K562 (cell line): Measurements from ENCODE around the gene CRADD. TPM values are rescaled to one million over a fixed set of nuclear protein-coding genes. Genes with fewer than 3 reads are reported as not detected.

Experiments
- ARID1B ChIP-seq: fragments of 450-650 bp; IDR thresholded peaks from 2 replicates; pipeline ENCODE4 v1.6.1; 2016; ENCODE audit warnings: antibody characterized with exemption, mild to moderate bottlenecking, inconsistent platforms
- BHLHE40 ChIP-seq: IDR thresholded peaks from 2 replicates; pipeline ENCODE4 v1.6.1; 2011; ENCODE audit warnings: low read length, improper control_type of control experiment
- C11orf30 ChIP-seq: fragments of 450-650 bp; IDR thresholded peaks from 2 replicates; pipeline ENCODE4 v1.6.1; 2016; ENCODE audit warnings: low read depth, mild to moderate bottlenecking
- CEBPB ChIP-seq: fragments of 450-650 bp; IDR thresholded peaks from 2 replicates; pipeline ENCODE4 v1.6.1; 2016; ENCODE audit warnings: missing genetic modification characterization, missing compliant biosample characterization
- DMBX1 ChIP-seq: fragments of 250-450 bp; sonication (Bioruptor Pico); IDR thresholded peaks from 2 replicates; pipeline ENCODE4 v1.8.0; 2022; ENCODE audit warnings: inconsistent platforms, mild to moderate bottlenecking, moderate library complexity, borderline replicate concordance
- ELF4 ChIP-seq: fragments of 450-650 bp; formaldehyde crosslinking; IDR thresholded peaks from 2 replicates; pipeline ENCODE4 v1.4.0; 2022; ENCODE audit warnings: missing genetic modification characterization
- ELK1 ChIP-seq: sonication (generic); formaldehyde crosslinking; IDR thresholded peaks from 2 replicates; pipeline ENCODE4 v1.8.1; 2022; ENCODE audit warnings: missing genetic modification reagents
- GTF2F1 ChIP-seq: IDR thresholded peaks from 2 replicates; pipeline ENCODE4 v1.6.1; 2011; ENCODE audit warnings: low read depth, low read length, improper control_type of control experiment
- NCOA6 ChIP-seq: fragments of 450-650 bp; IDR thresholded peaks from 2 replicates; pipeline ENCODE4 v1.6.1; 2017; ENCODE audit warnings: mild to moderate bottlenecking
- NELFE ChIP-seq: IDR thresholded peaks from 2 replicates; pipeline ENCODE4 v1.6.1; 2011; ENCODE audit warnings: mild to moderate bottlenecking; ENCODE audit not compliant: insufficient read depth, insufficient read length
- NR0B1 ChIP-seq: fragments of 450-650 bp; IDR thresholded peaks from one replicate; pipeline ENCODE4 v1.6.1; 2018; ENCODE audit warnings: mild to moderate bottlenecking, moderate library complexity; ENCODE audit not compliant: partially characterized antibody
- PHTF2 ChIP-seq: fragments of 250-450 bp; sonication (Bioruptor Pico); IDR thresholded peaks from 2 replicates; pipeline ENCODE4 v1.5.0; 2021; ENCODE audit warnings: mild to moderate bottlenecking
- RB1 ChIP-seq: fragments of 450-650 bp; IDR thresholded peaks from 2 replicates; pipeline ENCODE4 v1.6.1; 2017; ENCODE audit warnings: low read depth, mild to moderate bottlenecking
- RBM17 ChIP-seq: fragments of 200-400 bp; formaldehyde crosslinking; IDR thresholded peaks from 2 replicates; pipeline ENCODE4 v1.6.1; 2017; ENCODE audit warnings: low read depth, mild to moderate bottlenecking, low read length, borderline replicate concordance
- RBM34 ChIP-seq: fragments of 200-400 bp; formaldehyde crosslinking; IDR thresholded peaks from 2 replicates; pipeline ENCODE4 v1.6.1; 2018; ENCODE audit warnings: low read length, borderline replicate concordance; ENCODE audit not compliant: insufficient read depth
- RREB1 ChIP-seq: fragments of 250-450 bp; sonication (Bioruptor Pico); IDR thresholded peaks from 2 replicates; pipeline ENCODE4 v1.4.0; 2020
- STAG1 ChIP-seq: sonication (generic); formaldehyde crosslinking; IDR thresholded peaks from 2 replicates; pipeline ENCODE4 v1.5.0; 2020; ENCODE audit warnings: missing genetic modification reagents, borderline replicate concordance
- STAT5A ChIP-seq: IDR thresholded peaks from 2 replicates; pipeline ENCODE4 v1.6.1; 2012; ENCODE audit warnings: low read length, inconsistent platforms, borderline replicate concordance
- TAF15 ChIP-seq: fragments of 200-400 bp; formaldehyde crosslinking; IDR thresholded peaks from 2 replicates; pipeline ENCODE4 v1.6.1; 2017; ENCODE audit warnings: mild to moderate bottlenecking, low read depth, low read length, moderate library complexity
- TEAD4 ChIP-seq, 2 experiments: sonication (generic) in 1 of 2; formaldehyde crosslinking in 1 of 2; IDR thresholded peaks; 2 replicates each; pipeline versions ENCODE4 v1.6.1 to v1.8.0; 2012 to 2022; ENCODE audit warnings: borderline replicate concordance in 1 of 2, inconsistent platforms in 1 of 2, low read length in 1 of 2, mild to moderate bottlenecking in 1 of 2, missing genetic modification reagents in 1 of 2
- TRIM28 ChIP-seq: fragments of 450-650 bp; IDR thresholded peaks from 2 replicates; pipeline ENCODE4 v1.6.1; 2017
- YY1 ChIP-seq, 3 experiments: IDR thresholded peaks; 2 replicates each; pipeline ENCODE4 v1.6.1; 2011; ENCODE audit warnings: low read length in 2 of 3, mild to moderate bottlenecking in 2 of 3, moderate library complexity in 2 of 3, borderline replicate concordance in 1 of 3, control low read depth in 1 of 3, low read depth in 1 of 3; ENCODE audit not compliant: insufficient read depth in 3 of 3, insufficient replicate concordance in 2 of 3, control insufficient read depth in 1 of 3, insufficient read length in 1 of 3; ENCODE audit errors: extremely low read depth in 1 of 3
- polyA plus RNA-seq, 8 experiments: library from polyadenylated mRNA; depleted of rRNA in 4 of 8; stranded (reverse) in 5 of 8; unstranded in 3 of 8; fragments of >200 nt; fragmentation: Nextera tagmentation in 2 of 8; fragmentation: Illumina TruSeq in 1 of 8; extraction: Ambion mirVana in 2 of 8; extraction: Trizol in 1 of 8; gene quantifications; 2 replicates each; pipeline versions ENCODE4 v1.2.1 to v1.2.3, GENCODE V29; 2011 to 2014; ENCODE audit warnings: inconsistent platforms in 1 of 8, missing spikeins in 1 of 8
- total RNA-seq, 7 experiments: library from RNA; depleted of rRNA in 6 of 7; stranded (reverse); fragments of >200 nt in 6 of 7; fragmentation: Illumina TruSeq in 2 of 7; extraction: Trizol in 2 of 7; gene quantifications; 2 replicates each; pipeline versions ENCODE4 v1.2.1 to v1.2.3, GENCODE V29; 2011 to 2021; ENCODE audit warnings: low replicate concordance in 1 of 7

CRADD gene
- total and polyA plus RNA-seq, 9 of the 15 experiments (the other 6 are each of a cell fraction or from before 2014, with no cell fraction given) = 20.5 to 41.1 (median 25.9) TPM

- no peak for TF ChIP-seq DMBX1 (CRISPR knock-in tag)
- no peak for TF ChIP-seq ELF4 (CRISPR knock-in tag)
- TF ChIP-seq NELFE = no peak
- no peak for TF ChIP-seq RB1
- TF ChIP-seq TEAD4 (IDR thresholded peaks at IDR 0.05; ENCODE audit: low read length) = no peak
- no peak for TF ChIP-seq TEAD4 (CRISPR knock-in tag; IDR thresholded peaks at IDR 0.05; ENCODE audit: borderline replicate concordance)
- TF ChIP-seq BHLHE40 = no peak
- peak; percentile 23; the same call in 1 of the 2 replicates for TF ChIP-seq ARID1B
- TF ChIP-seq YY1 (IDR thresholded peaks at IDR 0.05; ENCODE audit: borderline replicate concordance in 1 of 3, control insufficient read depth in 1 of 3, extremely low read depth in 1 of 3, insufficient read depth in 3 of 3, insufficient read length in 1 of 3, insufficient replicate concordance in 2 of 3, low read depth in 1 of 3, low read length in 2 of 3) = no peak
- TF ChIP-seq ELK1 = no peak
- no peak for TF ChIP-seq C11orf30
- TF ChIP-seq RBM34 = no peak
- TF ChIP-seq TRIM28 = no peak
- TF ChIP-seq CEBPB = peak; percentile 79
- no peak for TF ChIP-seq GTF2F1
- no peak for TF ChIP-seq STAG1 (CRISPR knock-in tag)
- TF ChIP-seq RREB1 (CRISPR knock-in tag) = no peak
- no peak for TF ChIP-seq NR0B1
- no peak for TF ChIP-seq NCOA6
- no peak for TF ChIP-seq RBM17
- TF ChIP-seq PHTF2 (CRISPR knock-in tag) = no peak
- no peak for TF ChIP-seq STAT5A
- TF ChIP-seq TAF15 = no peak
Observed at GRCh38 chr12:93749515-93749914, 72.3 kb downstream of the CRADD start (continued).
